CD14-positive monocyte (primary cell): Measurements from ENCODE around the gene PAK4. TPM values are rescaled to one million over a fixed set of nuclear protein-coding genes. Genes with fewer than 3 reads are reported as not detected.

Source experiments
- DNase-seq, 3 donors: peaks; one replicate each; pipeline ENCODE4 v3.0.0-alpha.2; 2011 to 2022
- H2AFZ ChIP-seq: 2 replicates; pipeline ENCODE4 v1.6.0; 2012; ENCODE audit warnings: mild to moderate bottlenecking, low read depth, low read length, inconsistent platforms; ENCODE audit not compliant: insufficient read depth, poor library complexity, severe bottlenecking
- H3K27ac ChIP-seq, 2 donors: 1 replicate in 1 of 2; 2 replicates in 1 of 2; pipeline ENCODE4 v1.5.1; 2012 to 2013; ENCODE audit warnings: low read length in 2 of 2, control low read depth in 1 of 2, inconsistent platforms in 1 of 2, low read depth in 1 of 2, mild to moderate bottlenecking in 1 of 2
- H3K27me3 ChIP-seq, 2 donors: one replicate each; pipeline versions ENCODE4 v1.6.0 to v1.6.1; 2011 to 2013; ENCODE audit warnings: low read length in 2 of 2; ENCODE audit not compliant: control insufficient read depth in 2 of 2, insufficient read depth in 2 of 2
- H3K36me3 ChIP-seq, 2 donors: replicated peaks in 1 of 2; 1 replicate in 1 of 2; 2 replicates in 1 of 2; pipeline versions ENCODE4 v1.5.1 to v1.6.1; 2012 to 2013; ENCODE audit warnings: low read length in 2 of 2, control low read depth in 1 of 2, inconsistent platforms in 1 of 2, mild to moderate bottlenecking in 1 of 2; ENCODE audit not compliant: insufficient read depth in 2 of 2, control insufficient read depth in 1 of 2
- H3K4me1 ChIP-seq, 2 donors: 1 replicate in 1 of 2; 2 replicates in 1 of 2; pipeline versions ENCODE4 v1.5.1 to v1.6.1; 2012 to 2013; ENCODE audit warnings: low read length in 2 of 2, control low read depth in 1 of 2, inconsistent platforms in 1 of 2, mild to moderate bottlenecking in 1 of 2, moderate library complexity in 1 of 2; ENCODE audit not compliant: insufficient read depth in 2 of 2, control insufficient read depth in 1 of 2
- H3K4me2 ChIP-seq: replicated peaks from 2 replicates; pipeline ENCODE3; 2012; ENCODE audit warnings: low read length, moderate library complexity, mild to moderate bottlenecking; ENCODE audit not compliant: poor library complexity, severe bottlenecking; ENCODE audit errors: extremely low read depth
- H3K4me3 ChIP-seq, 3 experiments: fragments of 200-600 bp in 1 of 3; sonication (generic) in 1 of 3; replicated peaks in 1 of 3; 1 replicate in 2 of 3; 2 replicates in 1 of 3; pipeline ENCODE4 v1.5.1; 2011 to 2013; ENCODE audit warnings: low read length in 3 of 3, mild to moderate bottlenecking in 3 of 3, control low read depth in 2 of 3, low read depth in 2 of 3, inconsistent platforms in 1 of 3, moderate library complexity in 1 of 3
- H3K79me2 ChIP-seq: 2 replicates; pipeline ENCODE4 v1.6.0; 2012; ENCODE audit warnings: mild to moderate bottlenecking, control low read depth, inconsistent platforms, low read length, moderate library complexity; ENCODE audit not compliant: insufficient read depth
- H3K9ac ChIP-seq: 2 replicates; pipeline ENCODE4 v1.6.0; 2017; ENCODE audit warnings: low read length, mild to moderate bottlenecking; ENCODE audit not compliant: insufficient read depth, poor library complexity, severe bottlenecking
- H3K9me3 ChIP-seq, 2 donors: replicated peaks in 1 of 2; 1 replicate in 1 of 2; 2 replicates in 1 of 2; pipeline versions ENCODE4 v1.5.1 to v1.6.1; 2012 to 2013; ENCODE audit warnings: low read length in 2 of 2, control low read depth in 1 of 2; ENCODE audit not compliant: control insufficient read depth in 1 of 2, insufficient read depth in 1 of 2
- H4K20me1 ChIP-seq: 2 replicates; pipeline ENCODE4 v1.6.0; 2012; ENCODE audit warnings: mild to moderate bottlenecking, low read length, control low read depth, moderate library complexity; ENCODE audit not compliant: insufficient read depth
- H3K27ac Mint-ChIP-seq, 7 donors: one replicate each; pipeline ENCODE4 v1.8.0; 2020; ENCODE audit warnings: mild to moderate bottlenecking in 7 of 7, mixed read lengths in 7 of 7, moderate library complexity in 6 of 7, inconsistent platforms in 2 of 7
- H3K27me3 Mint-ChIP-seq, 3 donors: one replicate each; pipeline ENCODE4 v1.8.0; 2021 to 2022; ENCODE audit warnings: low read depth in 3 of 3, mild to moderate bottlenecking in 3 of 3, mixed read lengths in 3 of 3, moderate library complexity in 3 of 3, inconsistent platforms in 1 of 3
- H3K36me3 Mint-ChIP-seq, 2 donors: one replicate each; pipeline ENCODE4 v1.8.0; 2020; ENCODE audit warnings: mixed read lengths in 2 of 2, inconsistent platforms in 1 of 2, mild to moderate bottlenecking in 1 of 2
- H3K4me1 Mint-ChIP-seq: one replicate; pipeline ENCODE4 v1.8.0; 2020; ENCODE audit warnings: mild to moderate bottlenecking, mixed read lengths
- H3K4me3 Mint-ChIP-seq, 2 donors: one replicate each; pipeline ENCODE4 v1.8.0; 2020; ENCODE audit warnings: mild to moderate bottlenecking in 2 of 2, mixed read lengths in 2 of 2, moderate library complexity in 1 of 2
- H3K9me3 Mint-ChIP-seq, 7 donors: one replicate each; pipeline ENCODE4 v1.8.0; 2020 to 2022; ENCODE audit warnings: mixed read lengths in 7 of 7, mild to moderate bottlenecking in 6 of 7, moderate library complexity in 6 of 7, inconsistent platforms in 2 of 7
- WGBS: methylation state at CpG from one replicate; pipeline ENCODE4 v1.1.5; 2013; ENCODE audit warnings: missing lambda C conversion rate; ENCODE audit not compliant: insufficient coverage; 5-methylcytosine and 5-hydroxymethylcytosine counted together
- intact Hi-C, 2 donors: fragments of 100-400 bp; cut with micrococcal nuclease; formaldehyde crosslinking; loops; one replicate each; pipeline versions ENCODE4 v1.15.0 to v1.15.1; 2023
- polyA minus RNA-seq: library from RNA; depleted of rRNA, polyadenylated mRNA; stranded (reverse); fragments of >200 nt; gene quantifications from 2 replicates; pipeline ENCODE4 v1.2.3, GENCODE V29; 2012
- polyA plus RNA-seq, 3 donors: library from polyadenylated mRNA; depleted of rRNA in 1 of 3; unstranded in 2 of 3; stranded (reverse) in 1 of 3; fragments of 300-500 nt in 2 of 3; fragments of >200 nt in 1 of 3; fragmentation: Illumina TruSeq in 2 of 3; gene quantifications; 1 replicate in 2 of 3; 2 replicates in 1 of 3; pipeline ENCODE4 v1.2.3, GENCODE V29; 2012 to 2021
- total RNA-seq, 12 experiments: library from RNA in 1 of 12; stranded (reverse) in 1 of 12; fragments of 120-200 nt in 1 of 12; gene quantifications; one replicate each; pipeline ENCODE4 v1.2.4 and lab custom pipeline; 2013 to 2026; ENCODE audit warnings: mixed read lengths in 6 of 12, inconsistent platforms in 1 of 12
- TF ChIP-seq, protein P1 (sequence below): fragments of 200-600 bp; IDR thresholded peaks from one replicate; pipeline ENCODE4 v1.8.0; 2022; ENCODE audit warnings: antibody characterized with exemption, mild to moderate bottlenecking

PAK4 gene
- total RNA-seq (2013), result 1.5 TPM
- polyA plus RNA-seq, result 10 to 100 TPM in 1 of 3 donors, 1 to 10 TPM in 2; 1.3 to 11.3 (median 1.5) TPM
- 4.4 and 4.9 TPM in 2 replicates for polyA minus RNA-seq
- total RNA-seq (lab: John Stamatoyannopoulos, UW), result 2.0 to 9.6 (median 2.8) reads per million in 11 experiments

- H3K27me3 ChIP-seq, result peaks cover 0 to 4% of the 10 kb centered on the region in 2 donors
- H3K9ac ChIP-seq, result peak within 1 kb of the TSS; percentile 69
- peak within 1 kb of the TSS; percentile 93 for H3K4me2 ChIP-seq
- H3K27me3 Mint-ChIP-seq, result peaks cover 0 to 5% (median 5%) of the 10 kb centered on the region in 3 donors
- H3K4me3 Mint-ChIP-seq, result peak within 1 kb of the TSS; percentile 95 to 98
- intact Hi-C loops, result loop anchor here in 1 of 2 donors (5.0 kb wide), 1 partner anchor 417 kb away; the partner anchor contains the start of gene EID2
- no peaks in the 10 kb centered on the region for H3K9me3 Mint-ChIP-seq
- no peaks in the 10 kb centered on the region for H3K9me3 ChIP-seq
- H3K27ac ChIP-seq, result peak within 1 kb of the TSS; percentile 44 to 62
- H3K79me2 ChIP-seq, result peaks cover 39% of the 10 kb centered on the region
- peaks cover 11% of the 10 kb centered on the region for H4K20me1 ChIP-seq
- H3K36me3 ChIP-seq, result no peaks in the 10 kb centered on the region
- peaks cover 29% of the 10 kb centered on the region for H3K4me1 Mint-ChIP-seq
- H3K4me3 ChIP-seq, result peak within 1 kb of the TSS; percentile 64 to 94 (median 87)
- H3K36me3 Mint-ChIP-seq, result peaks cover 0 to 3% of the 10 kb centered on the region in 2 donors
- H3K4me1 ChIP-seq, result peaks cover 12 to 13% of the 10 kb centered on the region in 2 donors
- peak within 1 kb of the TSS; percentile 87 to 96 (median 95) for H3K27ac Mint-ChIP-seq
- WGBS, result 2% methylated on average over 62 of the region's 64 CpGs
- DNase-seq, result peak; percentile 94 to 97 (median 96)
- peak within 1 kb of the TSS; percentile 97 for H2AFZ ChIP-seq
- TF ChIP-seq, protein P1, sequence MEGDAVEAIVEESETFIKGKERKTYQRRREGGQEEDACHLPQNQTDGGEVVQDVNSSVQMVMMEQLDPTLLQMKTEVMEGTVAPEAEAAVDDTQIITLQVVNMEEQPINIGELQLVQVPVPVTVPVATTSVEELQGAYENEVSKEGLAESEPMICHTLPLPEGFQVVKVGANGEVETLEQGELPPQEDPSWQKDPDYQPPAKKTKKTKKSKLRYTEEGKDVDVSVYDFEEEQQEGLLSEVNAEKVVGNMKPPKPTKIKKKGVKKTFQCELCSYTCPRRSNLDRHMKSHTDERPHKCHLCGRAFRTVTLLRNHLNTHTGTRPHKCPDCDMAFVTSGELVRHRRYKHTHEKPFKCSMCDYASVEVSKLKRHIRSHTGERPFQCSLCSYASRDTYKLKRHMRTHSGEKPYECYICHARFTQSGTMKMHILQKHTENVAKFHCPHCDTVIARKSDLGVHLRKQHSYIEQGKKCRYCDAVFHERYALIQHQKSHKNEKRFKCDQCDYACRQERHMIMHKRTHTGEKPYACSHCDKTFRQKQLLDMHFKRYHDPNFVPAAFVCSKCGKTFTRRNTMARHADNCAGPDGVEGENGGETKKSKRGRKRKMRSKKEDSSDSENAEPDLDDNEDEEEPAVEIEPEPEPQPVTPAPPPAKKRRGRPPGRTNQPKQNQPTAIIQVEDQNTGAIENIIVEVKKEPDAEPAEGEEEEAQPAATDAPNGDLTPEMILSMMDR, result no peak
These were observed at the start of gene PAK4 for GRCh38 chr19:39125554-39126311. PAK4 (plus strand) TSS chr19:39125786; CDS start chr19:39169554, 43,768 bp downstream.

GRCh38 chr19:39077323-39077722 is 48.3 kb upstream of the PAK4 start:
- TF ChIP-seq, protein P1, result no peak
- no peak overlapping the region for H3K4me3 Mint-ChIP-seq
- Histone ChIP-seq H2AFZ (no peak overlapping the region), H3K4me1 (peaks cover 6 to 8% of the 10 kb centered on the region in 2 donors), H3K79me2 (no peaks in the 10 kb centered on the region), H3K9me3 (no peaks in the 10 kb centered on the region), H3K4me3 (no peak overlapping the region), H3K27me3 (peaks cover 1 to 12% of the 10 kb centered on the region in 2 donors), H3K4me2 (no peak overlapping the region), H3K9ac (no peak overlapping the region), H3K36me3 (no peaks in the 10 kb centered on the region), H3K27ac (no peak overlapping the region), H4K20me1 (no peaks in the 10 kb centered on the region)
- DNase-seq, result no peak
- peaks cover 6% of the 10 kb centered on the region for H3K4me1 Mint-ChIP-seq
- peaks cover 0 to 2% (median 0%) of the 10 kb centered on the region in 7 donors for H3K9me3 Mint-ChIP-seq
- H3K27ac Mint-ChIP-seq, result peak overlapping the region in 1 of 7 donors; percentile 27
- no peaks in the 10 kb centered on the region for H3K36me3 Mint-ChIP-seq
- intact Hi-C loops, result no loop called here
- 93% methylated on average over 10 of the region's 11 CpGs for WGBS
- H3K27me3 Mint-ChIP-seq, result peaks cover 19 to 22% (median 19%) of the 10 kb centered on the region in 3 donors
